ENCODE measurements around the gene FKRP. TPM values are rescaled to one million over a fixed set of nuclear protein-coding genes. Genes with fewer than 3 reads are reported as not detected.
"Not testable (repeated sequence)": the region's sequence is repeated elsewhere in the genome, so short reads cannot be mapped to it uniquely, and the experiment has no call there.

FKRP gene
- total and polyA plus RNA-seq, 7 experiments from 2014 or later, result 1.8 to 29.8 (median 19.6) TPM

- H3K4me1 ChIP-seq (ENCODE audit: control insufficient read depth in 2 of 2, insufficient read depth in 2 of 2, low read length in 2 of 2), result peaks cover 0 to 3% of the 10 kb centered on the region in 2 donors
- no peaks in the 10 kb centered on the region for H3K9me3 ChIP-seq (ENCODE audit: control insufficient read depth in 2 of 3, low read length in 3 of 3)
- ATAC-seq (no peak), DNase-seq (no peak)
- H3K27ac Mint-ChIP-seq, result peak overlapping the region in 1 of 9 donors; percentile 42
- CTCF ChIA-PET, result no interaction called here
- no peak overlapping the region for H3K27ac ChIP-seq (ENCODE audit: low read depth, low read length)
- peaks cover 0 to 2% (median 0%) of the 10 kb centered on the region in 11 donors for H3K9me3 Mint-ChIP-seq
- intact Hi-C loops (cut with micrococcal nuclease), result no loop called here
- H3K4me3 Mint-ChIP-seq, result no peak overlapping the region
- H3K36me3 Mint-ChIP-seq, result peaks cover 6 to 29% (median 12%) of the 10 kb centered on the region in 5 donors
- peaks cover 0 to 19% (median 13%) of the 10 kb centered on the region in 3 experiments for H3K36me3 ChIP-seq (ENCODE audit: control insufficient read depth in 2 of 3, insufficient read depth in 3 of 3, low read length in 3 of 3)
- POLR2A ChIA-PET, result no interaction called here
- no peaks in the 10 kb centered on the region for H3K27me3 ChIP-seq (ENCODE audit: control insufficient read depth in 2 of 2, insufficient read depth in 2 of 2, low read length in 2 of 2)
- H3K4me3 ChIP-seq (ENCODE audit: low read length), result no peak overlapping the region
- H3K4me1 Mint-ChIP-seq, result peaks cover 0 to 24% (median 0%) of the 10 kb centered on the region in 7 donors
- no peaks in the 10 kb centered on the region for H3K27me3 Mint-ChIP-seq
Measured at GRCh38 chr19:46776927-46777911, 31.4 kb downstream of the FKRP start.

- H3K27me3 Mint-ChIP-seq; H3K9me3 ChIP-seq (ENCODE audit: control insufficient read depth in 2 of 3, low read length in 3 of 3); H3K27ac ChIP-seq (ENCODE audit: low read depth, low read length); DNase-seq; POLR2A ChIA-PET; H3K27me3 ChIP-seq (ENCODE audit: control insufficient read depth in 2 of 2, insufficient read depth in 2 of 2, low read length in 2 of 2); H3K4me1 ChIP-seq (ENCODE audit: control insufficient read depth in 2 of 2, insufficient read depth in 2 of 2, low read length in 2 of 2); H3K9me3 Mint-ChIP-seq; H3K4me3 Mint-ChIP-seq; H3K4me3 ChIP-seq (ENCODE audit: low read length); intact Hi-C loops (cut with micrococcal nuclease); CTCF ChIA-PET: not testable (repeated sequence)
- H3K36me3 Mint-ChIP-seq, result peaks cover 9 to 36% (median 12%) of the 10 kb centered on the region in 5 donors
- peak; percentile 66 for ATAC-seq
- peaks cover 0 to 26% (median 13%) of the 10 kb centered on the region in 3 experiments for H3K36me3 ChIP-seq (ENCODE audit: control insufficient read depth in 2 of 3, insufficient read depth in 3 of 3, low read length in 3 of 3)
- H3K4me1 Mint-ChIP-seq, result peaks cover 0 to 33% (median 4%) of the 10 kb centered on the region in 7 donors
- H3K27ac Mint-ChIP-seq, result peak overlapping the region in 1 of 9 donors; percentile 42
Measured at GRCh38 chr19:46777956-46778645, 32.2 kb downstream of the FKRP start.

DNA sequence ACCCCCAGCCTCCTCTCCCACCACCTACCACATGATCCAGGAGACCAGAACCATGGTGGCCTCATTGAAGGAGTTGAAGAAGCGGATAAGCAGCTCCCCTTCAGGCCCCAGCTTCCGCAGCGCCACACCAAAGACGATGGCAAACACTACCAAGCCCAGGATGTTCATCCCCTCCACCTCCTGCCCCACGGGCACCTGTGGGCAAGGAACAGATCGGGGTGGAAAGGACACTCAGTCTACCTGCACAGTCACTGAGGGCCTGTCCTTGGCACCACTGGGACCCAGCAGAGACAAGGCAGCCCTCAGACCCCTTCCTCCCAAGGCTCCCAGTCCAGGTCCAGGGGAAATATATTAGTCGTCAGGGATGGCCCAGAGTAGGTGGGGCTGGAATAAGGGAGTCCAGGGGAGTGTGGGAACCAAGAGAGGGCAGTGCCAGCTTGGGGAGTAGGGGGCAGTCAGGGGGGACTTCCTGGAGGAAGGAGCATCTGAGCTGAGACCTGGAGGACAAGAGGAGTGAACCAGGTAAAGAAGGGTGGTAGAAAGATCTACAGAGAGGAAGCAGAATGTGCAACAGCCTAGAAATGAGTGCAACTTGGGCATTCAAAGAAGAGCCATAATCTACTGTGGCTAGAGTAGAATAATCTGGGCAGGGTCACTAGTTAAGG is 36.6 kb downstream of the FKRP start:
- Histone ChIP-seq H3K36me3 (ENCODE audit: control insufficient read depth in 2 of 3, insufficient read depth in 3 of 3, low read length in 3 of 3) (peaks cover 0 to 8% (median 5%) of the 10 kb centered on the region in 3 experiments), H3K4me3 (ENCODE audit: low read length) (no peak overlapping the region), H3K27me3 (ENCODE audit: control insufficient read depth in 2 of 2, insufficient read depth in 2 of 2, low read length in 2 of 2) (no peaks in the 10 kb centered on the region), H3K9me3 (ENCODE audit: control insufficient read depth in 2 of 3, low read length in 3 of 3) (no peaks in the 10 kb centered on the region), H3K4me1 (ENCODE audit: control insufficient read depth in 2 of 2, insufficient read depth in 2 of 2, low read length in 2 of 2) (peaks cover 18 to 33% of the 10 kb centered on the region in 2 donors), H3K27ac (ENCODE audit: low read depth, low read length) (no peak overlapping the region)
- Mint-ChIP-seq H3K27ac (peak overlapping the region in 4 of 9 donors; percentile 28 to 83 (median 60)), H3K4me3 (peak overlapping the region in 1 of 10 donors; percentile 90), H3K4me1 (peaks cover 19 to 61% (median 43%) of the 10 kb centered on the region in 7 donors), H3K9me3 (no peaks in the 10 kb centered on the region), H3K36me3 (peaks cover 0 to 53% (median 3%) of the 10 kb centered on the region in 5 donors), H3K27me3 (no peaks in the 10 kb centered on the region)
- ChIA-PET POLR2A (interaction anchor here (0.5 kb wide), 1 partner anchor 11 kb away, joined by 3 read pairs; no protein-coding TSS in a partner anchor), CTCF (no interaction called here)
- intact Hi-C loops (cut with micrococcal nuclease), result loop anchor here in 1 of 2 donors (10.0 kb wide), 1 partner anchor 492 kb away; the partner anchor contains the start of gene INAFM1
- DNase-seq, result no peak
- ATAC-seq, result no peak

DNA sequence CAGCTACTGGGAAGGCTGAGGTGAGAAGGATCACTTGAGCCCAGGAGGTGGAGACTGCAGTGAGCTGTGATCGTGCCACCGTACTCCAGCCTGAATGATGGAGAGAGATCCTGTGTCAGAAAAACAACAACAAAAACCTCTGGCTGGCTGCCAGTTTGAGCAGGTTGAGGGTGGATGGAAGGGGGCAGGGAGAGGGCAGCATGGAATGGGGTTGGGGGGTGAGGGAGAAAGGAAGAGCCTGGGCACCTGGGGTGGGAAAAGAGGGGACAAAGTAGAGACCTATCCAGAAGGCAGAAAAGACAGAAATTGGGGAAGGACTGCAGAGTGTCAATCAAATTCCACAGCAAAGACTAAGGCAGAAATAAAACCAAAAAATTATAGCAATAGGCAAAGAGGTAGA is 37.8 kb downstream of the FKRP start:
- Mint-ChIP-seq H3K4me1 (peaks cover 19 to 56% (median 44%) of the 10 kb centered on the region in 7 donors), H3K4me3 (peak overlapping the region in 3 of 10 donors; percentile 23 to 90 (median 45)), H3K27ac (peak overlapping the region in 5 of 9 donors; percentile 50 to 88 (median 65)), H3K9me3 (no peaks in the 10 kb centered on the region), H3K36me3 (peaks cover 0 to 46% (median 3%) of the 10 kb centered on the region in 5 donors), H3K27me3 (no peaks in the 10 kb centered on the region)
- ATAC-seq (no peak), DNase-seq (no peak)
- POLR2A ChIA-PET, result interaction anchor here (1.5 kb wide), 1 partner anchor 69 kb away, joined by 3 read pairs; no protein-coding TSS in a partner anchor
- intact Hi-C loops (cut with micrococcal nuclease), result loop anchor here in 1 of 2 donors (10.0 kb wide), 1 partner anchor 491 kb away; the partner anchor contains the start of gene INAFM1
- Histone ChIP-seq H3K27me3 (ENCODE audit: control insufficient read depth in 2 of 2, insufficient read depth in 2 of 2, low read length in 2 of 2) (no peaks in the 10 kb centered on the region), H3K36me3 (ENCODE audit: control insufficient read depth in 2 of 3, insufficient read depth in 3 of 3, low read length in 3 of 3) (peaks cover 0 to 8% (median 5%) of the 10 kb centered on the region in 3 experiments), H3K4me1 (ENCODE audit: control insufficient read depth in 2 of 2, insufficient read depth in 2 of 2, low read length in 2 of 2) (peaks cover 18 to 31% of the 10 kb centered on the region in 2 donors), H3K27ac (ENCODE audit: low read depth, low read length) (no peak overlapping the region), H3K9me3 (ENCODE audit: control insufficient read depth in 2 of 3, low read length in 3 of 3) (no peaks in the 10 kb centered on the region), H3K4me3 (ENCODE audit: low read length) (no peak overlapping the region)
- CTCF ChIA-PET, result interaction anchor here (0.6 kb wide), 1 partner anchor 32 kb away, joined by 4 read pairs; no protein-coding TSS in a partner anchor

DNA sequence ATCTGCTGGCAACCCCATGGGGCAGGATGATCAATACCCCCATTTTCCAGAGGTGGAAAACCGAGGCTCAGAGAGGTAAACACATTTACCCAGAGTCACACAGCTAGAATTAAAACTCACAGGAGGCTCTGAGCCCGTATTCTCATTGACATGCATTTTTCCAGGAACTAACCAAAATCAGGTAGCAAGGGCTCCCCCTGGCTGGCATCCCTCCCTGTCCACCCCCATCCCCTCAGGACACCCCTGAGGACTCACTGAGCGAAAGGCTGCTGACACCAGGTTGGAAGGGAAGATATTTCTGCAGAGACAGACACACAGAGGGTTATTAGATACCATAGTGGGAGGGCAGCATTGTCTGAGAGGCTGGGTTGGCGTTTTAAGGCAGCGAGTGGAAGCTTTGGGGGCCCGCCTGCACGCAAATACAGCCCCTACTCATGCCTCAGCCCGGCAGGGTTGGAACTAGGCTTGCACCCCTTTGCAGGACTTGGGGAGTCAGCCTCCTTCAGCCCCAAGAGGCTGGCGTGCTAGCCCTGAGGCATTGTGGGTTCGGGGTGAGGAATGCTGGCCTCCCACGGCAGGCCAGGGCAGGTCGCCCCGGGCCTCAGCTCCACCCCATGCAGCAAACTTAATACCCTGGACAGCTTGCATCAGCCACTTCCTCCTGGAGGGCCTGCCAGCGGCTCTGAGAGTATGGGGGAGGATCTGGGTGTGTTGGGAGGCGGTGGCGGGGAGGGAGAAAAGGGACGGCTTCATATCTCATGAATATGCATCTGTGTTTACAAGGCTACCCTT is 38.6 kb downstream of the FKRP start:
- POLR2A ChIA-PET, result interaction anchor here (1.5 kb wide), 1 partner anchor 70 kb away, joined by 3 read pairs; no protein-coding TSS in a partner anchor

More for the DNA sequence above, 38.6 kb downstream of the FKRP start:
- no peaks in the 10 kb centered on the region for H3K27me3 ChIP-seq (ENCODE audit: control insufficient read depth in 2 of 2, insufficient read depth in 2 of 2, low read length in 2 of 2)
- H3K9me3 Mint-ChIP-seq, result no peaks in the 10 kb centered on the region
- peaks cover 0 to 8% (median 5%) of the 10 kb centered on the region in 3 experiments for H3K36me3 ChIP-seq (ENCODE audit: control insufficient read depth in 2 of 3, insufficient read depth in 3 of 3, low read length in 3 of 3)
- intact Hi-C loops (cut with micrococcal nuclease), result loop anchor here (5.0 to 10.0 kb wide), 3 partner anchors 37 to 490 kb away; partner anchors contain the start of genes FKRP (in 1 of the 2), INAFM1 (in 1 of the 2), STRN4 (in 1 of the 2) and ZC3H4 (in 1 of the 2)
- peak overlapping the region in 7 of 10 donors; percentile 15 to 90 (median 33) for H3K4me3 Mint-ChIP-seq
- H3K36me3 Mint-ChIP-seq, result peaks cover 0 to 44% (median 3%) of the 10 kb centered on the region in 5 donors
- CTCF ChIA-PET, result interaction anchor here (0.6 to 2.1 kb wide), 5 partner anchors 18 to 55 kb away, joined by 3 to 7 read pairs (median 4); no protein-coding TSS in a partner anchor
- ATAC-seq (no peak), DNase-seq (peak in 1 of 9 donors; percentile 68)
- peak overlapping the region; percentile 32 for H3K27ac ChIP-seq (ENCODE audit: low read depth, low read length)
- H3K4me1 Mint-ChIP-seq, result peaks cover 19 to 58% (median 50%) of the 10 kb centered on the region in 7 donors
- peak overlapping the region; percentile 33 for H3K4me3 ChIP-seq (ENCODE audit: low read length)
- H3K9me3 ChIP-seq (ENCODE audit: control insufficient read depth in 2 of 3, low read length in 3 of 3), result no peaks in the 10 kb centered on the region
- peak overlapping the region in 6 of 9 donors; percentile 46 to 88 (median 67) for H3K27ac Mint-ChIP-seq
- H3K4me1 ChIP-seq (ENCODE audit: control insufficient read depth in 2 of 2, insufficient read depth in 2 of 2, low read length in 2 of 2), result peaks cover 18 to 35% of the 10 kb centered on the region in 2 donors
- no peaks in the 10 kb centered on the region for H3K27me3 Mint-ChIP-seq
